ENCODE measurements around the gene CDK9. TPM values are rescaled to one million over a fixed set of nuclear protein-coding genes. Genes with fewer than 3 reads are reported as not detected.

Gene CDK9
- total and polyA plus RNA-seq, 2 of the 4 experiments (the other 2 are of a cell fraction): 30.3 to 49.9 TPM

- Histone ChIP-seq H3K9me1 (ENCODE audit: insufficient read depth, low read length) (no peaks in the 10 kb centered on the region), H3K4ac (ENCODE audit: low read depth, low read length) (no peak overlapping the region), H2AFZ (replicated peaks; ENCODE audit: low read length, poor library complexity) (no peak overlapping the region), H3K79me1 (ENCODE audit: low read depth in 1 of 2, low read length in 2 of 2) (no peaks in the 10 kb centered on the region), H2BK20ac (ENCODE audit: low read depth, low read length) (no peak overlapping the region), H3K4me3 (ENCODE audit: insufficient read depth, low read depth, low read length) (no peak overlapping the region), H3K36me3 (ENCODE audit: control insufficient read depth, insufficient read depth, low read length) (no peaks in the 10 kb centered on the region), H3K23ac (ENCODE audit: low read depth, low read length) (no peak overlapping the region), H3K9me3 (ENCODE audit: control insufficient read depth, insufficient read depth, low read length) (no peaks in the 10 kb centered on the region), H3K4me2 (ENCODE audit: low read depth, low read length) (no peak overlapping the region), H2AK9ac (replicated peaks; ENCODE audit: low read depth, low read length, poor library complexity) (no peak overlapping the region), H3K14ac (replicated peaks; ENCODE audit: low read depth, low read length) (no peak overlapping the region), H4K8ac (ENCODE audit: low read depth in 2 of 2, low read length in 2 of 2) (no peak overlapping the region), H4K91ac (ENCODE audit: insufficient read depth, low read depth, low read length) (no peak overlapping the region), H4K20me1 (ENCODE audit: insufficient read depth, low read length) (0 out of 2 replicates have a peak, but pooled peaks cover 1% of the 10 kb centered on the region), H4K5ac (ENCODE audit: low read depth, low read length) (no peak overlapping the region), H2AK5ac (ENCODE audit: low read depth, low read length) (no peak overlapping the region), H2BK5ac (ENCODE audit: low read depth, low read length, poor library complexity, severe bottlenecking) (no peak overlapping the region), H3K4me1 (ENCODE audit: control insufficient read depth, insufficient read depth, low read length) (no peaks in the 10 kb centered on the region), H3K27ac (ENCODE audit: insufficient read depth, low read length) (no peak overlapping the region), H3K56ac (ENCODE audit: extremely low read depth, insufficient read depth, low read length) (no peak overlapping the region), H3K18ac (ENCODE audit: low read depth, low read length) (no peak overlapping the region), H3K9ac (ENCODE audit: low read depth, low read length) (no peak overlapping the region), H2BK120ac (ENCODE audit: low read depth, low read length) (no peak overlapping the region), H3K27me3 (ENCODE audit: control insufficient read depth, insufficient read depth, low read length) (peaks cover 51% of the 10 kb centered on the region), H2BK15ac (ENCODE audit: low read depth, low read length) (no peak overlapping the region)
- WGBS, 2 experiments (ENCODE audit: extremely low coverage in 2 of 2, insufficient read length in 1 of 2): no CpG with 5 or more reads among the region's 5 CpGs
- no TSS peak for BruUV-seq (replicated peaks)
- no peak for ATAC-seq (ENCODE audit: low read depth)
- intact Hi-C loops (cut with micrococcal nuclease): no loop called here
- dilution Hi-C loops (cut with HindIII; ENCODE audit: low sequenced_read_pairs, unreplicated experiment): no loop called here
- TF ChIP-seq RAD21 (IDR thresholded peaks at IDR 0.05; ENCODE audit: low read length) (no peak), CTCF (conservative IDR thresholded peaks at IDR 0.05; ENCODE audit: low read depth, low read length) (no peak), ELK1 (IDR thresholded peaks at IDR 0.05; ENCODE audit: borderline replicate concordance, low read depth, low read length) (no peak), POLR2A (IDR thresholded peaks at IDR 0.05; ENCODE audit: low read depth, low read length) (no peak), SMC3 (IDR thresholded peaks at IDR 0.05; ENCODE audit: low read depth, low read length) (no peak), MAFK (IDR thresholded peaks at IDR 0.05; ENCODE audit: low read depth, low read length) (no peak), BHLHE40 (IDR thresholded peaks at IDR 0.05; ENCODE audit: low read depth, low read length) (no peak), RCOR1 (IDR thresholded peaks at IDR 0.05; ENCODE audit: insufficient replicate concordance, low read length) (no peak), CEBPB (IDR thresholded peaks at IDR 0.05; ENCODE audit: low read depth, low read length) (no peak), FOS (IDR thresholded peaks at IDR 0.05; ENCODE audit: low read depth, low read length) (no peak), RFX5 (IDR thresholded peaks at IDR 0.05; ENCODE audit: low read depth, low read length) (no peak), CHD1 (IDR thresholded peaks at IDR 0.05; ENCODE audit: low read depth, low read length) (no peak), NFE2L2 (IDR thresholded peaks at IDR 0.05; ENCODE audit: low read depth, low read length) (no peak), MXI1 (IDR thresholded peaks at IDR 0.05; ENCODE audit: borderline replicate concordance, low read depth, low read length) (no peak)
- TF ChIP-seq, protein P1, sequence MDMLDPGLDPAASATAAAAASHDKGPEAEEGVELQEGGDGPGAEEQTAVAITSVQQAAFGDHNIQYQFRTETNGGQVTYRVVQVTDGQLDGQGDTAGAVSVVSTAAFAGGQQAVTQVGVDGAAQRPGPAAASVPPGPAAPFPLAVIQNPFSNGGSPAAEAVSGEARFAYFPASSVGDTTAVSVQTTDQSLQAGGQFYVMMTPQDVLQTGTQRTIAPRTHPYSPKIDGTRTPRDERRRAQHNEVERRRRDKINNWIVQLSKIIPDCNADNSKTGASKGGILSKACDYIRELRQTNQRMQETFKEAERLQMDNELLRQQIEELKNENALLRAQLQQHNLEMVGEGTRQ (IDR thresholded peaks at IDR 0.05; ENCODE audit: low read depth, low read length): no peak
- in situ Hi-C loops (cut with MboI; ENCODE audit: low sequenced_read_pairs): no loop called here
- ChIA-PET POLR2A (ENCODE audit: unreplicated experiment) (no interaction called here), CTCF (interaction anchor here (1.0 kb wide), 1 partner anchor 24 kb away, joined by 3 read pairs; the partner anchor contains the start of gene TOR2A)
- no peak for DNase-seq
Measured at GRCh38 chr9:127758843-127759242, 27.0 kb upstream of the CDK9 start.
